GM21723 (cell line): Measurements from ENCODE around the gene DIP2C.

Experiments
- ATAC-seq: cut with Tn5 transposase; IDR thresholded peaks from one replicate; pipeline ENCODE4 v1.9.1; 2021; ENCODE audit warnings: mild to moderate bottlenecking, moderate library complexity; ENCODE audit not compliant: unreplicated experiment

DIP2C gene

GRCh38 chr10:387909-388660, 301.4 kb downstream of the DIP2C start:
- no peak for ATAC-seq

GRCh38 chr10:387593-387891, 301.9 kb downstream of the DIP2C start:
- no peak for ATAC-seq

- ATAC-seq: no peak
Observed at GRCh38 chr10:386771-387592, 302.5 kb downstream of the DIP2C start.

- no peak for ATAC-seq
Observed at GRCh38 chr10:385571-386300, 303.7 kb downstream of the DIP2C start.

- ATAC-seq: no peak
Observed at GRCh38 chr10:384538-385305, 304.7 kb downstream of the DIP2C start.

GRCh38 chr10:383519-383918, 305.9 kb downstream of the DIP2C start:
- ATAC-seq: no peak

- no peak for ATAC-seq
Observed at GRCh38 chr10:381805-382204, 307.7 kb downstream of the DIP2C start.

- ATAC-seq: no peak
Observed at GRCh38 chr10:381346-381745, 308.1 kb downstream of the DIP2C start.

- ATAC-seq: no peak
Observed at GRCh38 chr10:380313-380940, 309.0 kb downstream of the DIP2C start.

GRCh38 chr10:378930-379704, 310.4 kb downstream of the DIP2C start:
- ATAC-seq: no peak

- ATAC-seq: no peak
Observed at GRCh38 chr10:378230-378929, 311.1 kb downstream of the DIP2C start.

GRCh38 chr10:377228-377627, 312.2 kb downstream of the DIP2C start:
- no peak for ATAC-seq

- no peak for ATAC-seq
Observed at GRCh38 chr10:375815-376505, 313.5 kb downstream of the DIP2C start.

- ATAC-seq: no peak
Observed at GRCh38 chr10:374354-374753, 315.1 kb downstream of the DIP2C start.

- no peak for ATAC-seq
Observed at GRCh38 chr10:373526-374309, 315.8 kb downstream of the DIP2C start.

GRCh38 chr10:373015-373414, 316.5 kb downstream of the DIP2C start:
- no peak for ATAC-seq

- no peak for ATAC-seq
Observed at GRCh38 chr10:372566-372965, 316.9 kb downstream of the DIP2C start.

- no peak for ATAC-seq
Observed at GRCh38 chr10:371515-371914, 318.0 kb downstream of the DIP2C start.
